Naive B cell (primary cell): ENCODE data around the gene A2ML1. TPM values are rescaled to one million over a fixed set of nuclear protein-coding genes. Genes with fewer than 3 reads are reported as not detected.
"Not testable (repeated sequence)": the region's sequence is repeated elsewhere in the genome, so short reads cannot be mapped to it uniquely, and the experiment has no call there.

Experiments used
- ATAC-seq, 2 donors: fragments of 150-1000 bp; cut with Tn5 transposase; 2 replicates each; pipeline ENCODE4 v1.10.0; 2021; ENCODE audit warnings: low read depth in 2 of 2, mild to moderate bottlenecking in 2 of 2, moderate library complexity in 2 of 2
- DNase-seq: peaks from one replicate; pipeline ENCODE4 v3.0.0; 2022
- H3K27ac Mint-ChIP-seq, 6 donors: one replicate each; pipeline ENCODE4 v1.8.0; 2020 to 2022; ENCODE audit warnings: mild to moderate bottlenecking in 6 of 6, mixed read lengths in 6 of 6, moderate library complexity in 5 of 6, inconsistent platforms in 2 of 6
- H3K27me3 Mint-ChIP-seq, 3 donors: one replicate each; pipeline ENCODE4 v1.8.0; 2021 to 2022; ENCODE audit warnings: mixed read lengths in 3 of 3, mild to moderate bottlenecking in 1 of 3
- H3K36me3 Mint-ChIP-seq, 2 donors: one replicate each; pipeline ENCODE4 v1.8.0; 2020 to 2022; ENCODE audit warnings: mixed read lengths in 2 of 2, inconsistent platforms in 1 of 2, mild to moderate bottlenecking in 1 of 2
- H3K4me1 Mint-ChIP-seq, 3 donors: one replicate each; pipeline ENCODE4 v1.8.0; 2020 to 2022; ENCODE audit warnings: mixed read lengths in 3 of 3, inconsistent platforms in 1 of 3, mild to moderate bottlenecking in 1 of 3, moderate library complexity in 1 of 3
- H3K4me3 Mint-ChIP-seq, 8 donors: one replicate each; pipeline ENCODE4 v1.8.0; 2020 to 2022; ENCODE audit warnings: mild to moderate bottlenecking in 8 of 8, mixed read lengths in 8 of 8, moderate library complexity in 8 of 8, inconsistent platforms in 2 of 8
- H3K9me3 Mint-ChIP-seq, 7 donors: one replicate each; pipeline ENCODE4 v1.8.0; 2020 to 2022; ENCODE audit warnings: mixed read lengths in 7 of 7, mild to moderate bottlenecking in 5 of 7, inconsistent platforms in 2 of 7, moderate library complexity in 1 of 7
- polyA plus RNA-seq, 6 donors: library from polyadenylated mRNA; unstranded; fragments of 300-500 nt; fragmentation: Illumina TruSeq; gene quantifications; one replicate each; pipeline ENCODE4 v1.2.3, GENCODE V29; 2021; ENCODE audit warnings: low read depth in 6 of 6

A2ML1 gene
- polyA plus RNA-seq, 6 donors from 2014 or later, result not detected

- ATAC-seq, result no peak
- H3K36me3 Mint-ChIP-seq, result no peaks in the 10 kb centered on the region
- no peak overlapping the region for H3K4me3 Mint-ChIP-seq
- H3K9me3 Mint-ChIP-seq, result peaks cover 0 to 19% (median 6%) of the 10 kb centered on the region in 7 donors
- peak overlapping the region in 1 of 6 donors; percentile 67 for H3K27ac Mint-ChIP-seq
- no peak for DNase-seq
- no peaks in the 10 kb centered on the region for H3K4me1 Mint-ChIP-seq
- H3K27me3 Mint-ChIP-seq, result no peaks in the 10 kb centered on the region
Measured at GRCh38 chr12:8796831-8797626, 25.4 kb upstream of the A2ML1 start.

- H3K9me3 Mint-ChIP-seq, result peaks cover 0 to 18% (median 6%) of the 10 kb centered on the region in 7 donors
- DNase-seq, H3K4me1 Mint-ChIP-seq, H3K4me3 Mint-ChIP-seq, H3K27ac Mint-ChIP-seq, ATAC-seq, H3K36me3 Mint-ChIP-seq, H3K27me3 Mint-ChIP-seq: not testable (repeated sequence)
Measured at GRCh38 chr12:8801213-8801612, 21.2 kb upstream of the A2ML1 start.

- not testable (repeated sequence) for H3K27ac Mint-ChIP-seq, ATAC-seq, H3K36me3 Mint-ChIP-seq, DNase-seq, H3K9me3 Mint-ChIP-seq, H3K4me1 Mint-ChIP-seq
- Mint-ChIP-seq H3K27me3 (peaks cover 0 to 13% (median 11%) of the 10 kb centered on the region in 3 donors), H3K4me3 (peak overlapping the region in 1 of 8 donors; percentile 37)
Measured at GRCh38 chr12:8804833-8805232, 17.6 kb upstream of the A2ML1 start.

- H3K4me3 Mint-ChIP-seq, H3K36me3 Mint-ChIP-seq: not testable (repeated sequence)
- H3K27ac Mint-ChIP-seq, result peak overlapping the region in 1 of 6 donors; percentile 4
Measured at GRCh38 chr12:8805487-8805886, 16.9 kb upstream of the A2ML1 start.

GRCh38 chr12:8807084-8807483 lies 15.3 kb upstream of the A2ML1 start:
- not testable (repeated sequence) for DNase-seq, ATAC-seq, H3K4me3 Mint-ChIP-seq, H3K4me1 Mint-ChIP-seq, H3K9me3 Mint-ChIP-seq, H3K27ac Mint-ChIP-seq, H3K36me3 Mint-ChIP-seq
- H3K27me3 Mint-ChIP-seq, result peaks cover 0 to 13% (median 11%) of the 10 kb centered on the region in 3 donors

More at GRCh38 chr12:8805487-8805886, 16.9 kb upstream of the A2ML1 start:
- not testable (repeated sequence) for H3K9me3 Mint-ChIP-seq, ATAC-seq, H3K4me1 Mint-ChIP-seq, DNase-seq
- H3K27me3 Mint-ChIP-seq, result peaks cover 0 to 13% (median 11%) of the 10 kb centered on the region in 3 donors

GRCh38 chr12:8810112-8810511 lies 12.3 kb upstream of the A2ML1 start:
- DNase-seq, H3K9me3 Mint-ChIP-seq, H3K4me3 Mint-ChIP-seq, ATAC-seq, H3K27ac Mint-ChIP-seq, H3K36me3 Mint-ChIP-seq, H3K4me1 Mint-ChIP-seq: not testable (repeated sequence)
- peaks cover 0 to 13% (median 11%) of the 10 kb centered on the region in 3 donors for H3K27me3 Mint-ChIP-seq

- Mint-ChIP-seq H3K27ac (peak overlapping the region in 3 of 6 donors; percentile 20 to 44 (median 41)), H3K4me3 (no peak overlapping the region)
- DNase-seq, result no peak
Measured at GRCh38 chr12:8813572-8814357, 8.7 kb upstream of the A2ML1 start.

GRCh38 chr12:8816448-8817050 lies 5.9 kb upstream of the A2ML1 start:
- no peak overlapping the region for H3K4me3 Mint-ChIP-seq
- H3K36me3 Mint-ChIP-seq, result no peaks in the 10 kb centered on the region
- no peak for ATAC-seq
- H3K27me3 Mint-ChIP-seq, result no peaks in the 10 kb centered on the region
- no peaks in the 10 kb centered on the region for H3K9me3 Mint-ChIP-seq
- no peak for DNase-seq
- peak overlapping the region in 1 of 6 donors; percentile 10 for H3K27ac Mint-ChIP-seq
- peaks cover 4 to 6% (median 6%) of the 10 kb centered on the region in 3 donors for H3K4me1 Mint-ChIP-seq

More at GRCh38 chr12:8813572-8814357, 8.7 kb upstream of the A2ML1 start:
- Mint-ChIP-seq H3K27me3 (no peaks in the 10 kb centered on the region), H3K9me3 (no peaks in the 10 kb centered on the region), H3K36me3 (no peaks in the 10 kb centered on the region), H3K4me1 (peaks cover 4 to 6% (median 6%) of the 10 kb centered on the region in 3 donors)
- no peak for ATAC-seq

GRCh38 chr12:8817856-8818255 lies 4.6 kb upstream of the A2ML1 start:
- no peak overlapping the region for H3K27ac Mint-ChIP-seq
- peaks cover 4 to 6% (median 6%) of the 10 kb centered on the region in 3 donors for H3K4me1 Mint-ChIP-seq
- no peaks in the 10 kb centered on the region for H3K9me3 Mint-ChIP-seq
- DNase-seq (no peak), ATAC-seq (no peak)
- no peaks in the 10 kb centered on the region for H3K27me3 Mint-ChIP-seq
- no peaks in the 10 kb centered on the region for H3K36me3 Mint-ChIP-seq
- no peak overlapping the region for H3K4me3 Mint-ChIP-seq

GRCh38 chr12:8818526-8818925 lies 3.9 kb upstream of the A2ML1 start:
- Mint-ChIP-seq H3K27ac (no peak overlapping the region), H3K27me3 (no peaks in the 10 kb centered on the region), H3K4me3 (peak overlapping the region in 1 of 8 donors; percentile 66), H3K4me1 (peaks cover 4 to 6% (median 6%) of the 10 kb centered on the region in 3 donors), H3K9me3 (no peaks in the 10 kb centered on the region), H3K36me3 (no peaks in the 10 kb centered on the region)
- ATAC-seq (no peak), DNase-seq (no peak)

GRCh38 chr12:8819666-8819980 lies 2.8 kb upstream of the A2ML1 start:
- Mint-ChIP-seq H3K27me3 (peaks cover 0 to 1% (median 0%) of the 10 kb centered on the region in 3 donors), H3K27ac (no peak overlapping the region), H3K36me3 (no peaks in the 10 kb centered on the region), H3K4me3 (no peak overlapping the region), H3K4me1 (no peaks in the 10 kb centered on the region), H3K9me3 (peaks cover 0 to 1% (median 0%) of the 10 kb centered on the region in 7 donors)
- no peak for ATAC-seq
- no peak for DNase-seq

GRCh38 chr12:8820676-8821407 lies 1.6 kb upstream of the A2ML1 start:
- H3K9me3 Mint-ChIP-seq, ATAC-seq, H3K4me1 Mint-ChIP-seq, DNase-seq, H3K27ac Mint-ChIP-seq, H3K36me3 Mint-ChIP-seq, H3K4me3 Mint-ChIP-seq: not testable (repeated sequence)
- H3K27me3 Mint-ChIP-seq, result peaks cover 0 to 11% (median 0%) of the 10 kb centered on the region in 3 donors

GRCh38 chr12:8821591-8821990 lies 830 bp upstream of the A2ML1 start:
- peaks cover 0 to 11% (median 0%) of the 10 kb centered on the region in 3 donors for H3K27me3 Mint-ChIP-seq
- H3K4me1 Mint-ChIP-seq, result no peaks in the 10 kb centered on the region
- ATAC-seq, result no peak
- H3K27ac Mint-ChIP-seq, result no peak overlapping the region
- no peaks in the 10 kb centered on the region for H3K36me3 Mint-ChIP-seq
- H3K9me3 Mint-ChIP-seq, result peaks cover 0 to 13% (median 0%) of the 10 kb centered on the region in 7 donors
- H3K4me3 Mint-ChIP-seq, result no peak overlapping the region
- DNase-seq, result no peak
